D721Med (cell line): ENCODE results near the gene RNF223.
A peak's percentile ranks its signal among the peaks of the same experiment; 100 is the strongest.

Experiments
- DNase-seq: peaks from one replicate; pipeline ENCODE4 v3.0.0; 2011; ENCODE audit warnings: low spot score; ENCODE audit not compliant: insufficient read length
- FAIRE-seq: peaks from 2 replicates; lab custom pipeline; 2011; peaks lifted over from hg19 to GRCh38; lab: Jason Lieb, UNC
- CTCF ChIP-seq: IDR thresholded peaks from 2 replicates; pipeline ENCODE4 v1.5.1; 2012; ENCODE audit warnings: mild to moderate bottlenecking, control low read depth; ENCODE audit not compliant: insufficient read depth; ENCODE audit errors: missing control alignments

The RNF223 gene

GRCh38 chr1:1073743-1074587, at the start of gene RNF223:
RNF223 (minus strand) TSS chr1:1074306; CDS start chr1:1072566, 1,740 bp downstream.
- FAIRE-seq, result no peak
- TF ChIP-seq CTCF, result no peak
- DNase-seq, result no peak

GRCh38 chr1:1122981-1123480, 48.9 kb upstream of the RNF223 start:
- FAIRE-seq, result no peak
- no peak for DNase-seq
- no peak for TF ChIP-seq CTCF

- FAIRE-seq (no peak), DNase-seq (peak; percentile 74)
- peak; percentile 69 for TF ChIP-seq CTCF
These were observed 48.1 kb upstream of the RNF223 start for GRCh38 chr1:1122078-1122811.

- TF ChIP-seq CTCF, result no peak
- FAIRE-seq (no peak), DNase-seq (no peak)
These were observed 47.5 kb upstream of the RNF223 start for GRCh38 chr1:1121611-1122077.

- FAIRE-seq (no peak), DNase-seq (peak; percentile 62)
- TF ChIP-seq CTCF, result no peak
These were observed 46.9 kb upstream of the RNF223 start for GRCh38 chr1:1120866-1121591.

- no peak for FAIRE-seq
- no peak for DNase-seq
- TF ChIP-seq CTCF, result no peak
These were observed 46.0 kb upstream of the RNF223 start for GRCh38 chr1:1120096-1120495.
